Breast epithelium (tissue), 3 donors: Measurements from ENCODE around the gene CKS1B.

Experiments
- POLR2A ChIP-seq: fragments of 450-650 bp; IDR thresholded peaks from one replicate; pipeline ENCODE4 v1.6.1; 2016; ENCODE audit warnings: antibody characterized with exemption, mild to moderate bottlenecking, moderate library complexity
- POLR2AphosphoS5 ChIP-seq, 3 donors: sonication (generic); formaldehyde crosslinking; IDR thresholded peaks; one replicate each; pipeline ENCODE4 v1.6.1; 2017; ENCODE audit warnings: antibody characterized with exemption in 3 of 3
- TF ChIP-seq, protein P1 (sequence below), 3 donors: fragments of 450-650 bp; IDR thresholded peaks; one replicate each; pipeline ENCODE4 v1.5.1; 2016 to 2017; ENCODE audit warnings: antibody characterized with exemption in 3 of 3, mild to moderate bottlenecking in 3 of 3, moderate library complexity in 3 of 3

DNA sequence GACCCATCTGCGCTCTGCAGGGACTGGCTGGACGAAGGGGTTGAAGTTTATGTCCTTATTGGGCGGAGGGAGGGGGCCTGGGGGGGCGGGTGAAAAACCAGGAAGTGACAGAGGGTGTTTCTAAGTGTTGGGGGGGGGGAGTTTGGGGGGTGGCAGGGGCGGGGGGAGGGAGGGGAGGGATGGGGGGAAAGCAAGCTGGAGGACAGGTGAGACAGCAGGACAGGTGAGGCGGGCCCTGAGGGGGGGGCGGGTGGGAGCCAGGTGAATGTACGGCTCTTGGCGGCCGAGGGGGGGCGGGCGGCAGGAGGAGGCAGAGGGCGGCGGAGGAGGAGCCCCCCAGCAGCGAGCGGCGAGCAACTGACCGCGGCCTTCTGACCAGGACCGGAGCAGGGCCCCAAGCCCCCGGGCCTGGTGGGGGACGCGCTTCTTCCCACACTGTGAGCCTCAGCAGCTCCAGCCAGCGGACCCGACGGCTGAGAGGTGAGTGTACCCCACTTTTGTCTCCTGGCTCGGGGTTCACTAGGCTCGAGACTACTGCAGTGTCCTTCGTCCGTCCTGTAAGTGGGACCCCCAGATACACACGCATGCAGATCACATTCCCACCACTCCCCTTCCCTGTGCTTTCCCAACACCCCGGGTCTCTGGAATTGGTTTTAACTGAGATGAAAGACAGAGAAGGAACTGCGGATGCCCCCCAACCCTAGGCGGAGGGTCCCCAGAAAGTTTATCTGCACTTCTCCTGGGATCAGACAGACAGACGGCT, 28.2 kb downstream of the CKS1B start, which contains the start of gene ZBTB7B:
- no peak for TF ChIP-seq POLR2AphosphoS5 (IDR thresholded peaks at IDR 0.05)
- TF ChIP-seq, protein P1, sequence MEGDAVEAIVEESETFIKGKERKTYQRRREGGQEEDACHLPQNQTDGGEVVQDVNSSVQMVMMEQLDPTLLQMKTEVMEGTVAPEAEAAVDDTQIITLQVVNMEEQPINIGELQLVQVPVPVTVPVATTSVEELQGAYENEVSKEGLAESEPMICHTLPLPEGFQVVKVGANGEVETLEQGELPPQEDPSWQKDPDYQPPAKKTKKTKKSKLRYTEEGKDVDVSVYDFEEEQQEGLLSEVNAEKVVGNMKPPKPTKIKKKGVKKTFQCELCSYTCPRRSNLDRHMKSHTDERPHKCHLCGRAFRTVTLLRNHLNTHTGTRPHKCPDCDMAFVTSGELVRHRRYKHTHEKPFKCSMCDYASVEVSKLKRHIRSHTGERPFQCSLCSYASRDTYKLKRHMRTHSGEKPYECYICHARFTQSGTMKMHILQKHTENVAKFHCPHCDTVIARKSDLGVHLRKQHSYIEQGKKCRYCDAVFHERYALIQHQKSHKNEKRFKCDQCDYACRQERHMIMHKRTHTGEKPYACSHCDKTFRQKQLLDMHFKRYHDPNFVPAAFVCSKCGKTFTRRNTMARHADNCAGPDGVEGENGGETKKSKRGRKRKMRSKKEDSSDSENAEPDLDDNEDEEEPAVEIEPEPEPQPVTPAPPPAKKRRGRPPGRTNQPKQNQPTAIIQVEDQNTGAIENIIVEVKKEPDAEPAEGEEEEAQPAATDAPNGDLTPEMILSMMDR (IDR thresholded peaks at IDR 0.05) = peak in 2 of 3 donors; percentile 8 to 14
- no peak for TF ChIP-seq POLR2A
